GM23248 (cell line): Measurements from ENCODE around the gene ZNRF1.

ENCODE experiments used
- EZH2 ChIP-seq: fragments of 200-600 bp; sonication (generic); IDR thresholded peaks from 2 replicates; pipeline ENCODE4 v1.6.1; 2018; ENCODE audit warnings: antibody characterized with exemption, mild to moderate bottlenecking; ENCODE audit not compliant: insufficient read depth, poor library complexity, severe bottlenecking
- EZH2phosphoT487 ChIP-seq: fragments of 200-600 bp; sonication (generic); IDR thresholded peaks from 2 replicates; pipeline ENCODE4 v1.6.1; 2018; ENCODE audit warnings: antibody characterized with exemption, moderate library complexity, mild to moderate bottlenecking, low read depth; ENCODE audit not compliant: insufficient read depth

DNA sequence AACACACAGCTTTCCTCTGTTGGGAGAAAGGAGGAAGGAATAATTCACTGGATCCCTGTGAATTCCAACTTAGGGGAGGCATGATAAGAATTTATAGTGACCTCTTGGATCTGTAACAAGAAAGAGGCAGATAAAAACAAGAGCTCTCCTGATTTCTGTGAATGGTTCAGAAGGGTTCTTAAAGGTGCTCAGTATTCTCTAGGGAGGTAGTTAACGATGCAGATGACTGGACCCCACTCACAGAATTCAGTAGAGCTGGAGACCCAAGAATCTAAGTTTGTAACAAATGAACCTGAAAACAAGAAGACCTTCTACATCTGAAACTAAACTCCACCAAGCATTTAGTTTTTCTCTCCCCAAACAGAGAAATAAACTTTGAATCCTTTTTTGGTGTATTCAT, 8.6 kb downstream of the ZNRF1 start:
- TF ChIP-seq EZH2 (no peak), EZH2phosphoT487 (no peak)
